ENCODE results near the gene ECT2L. TPM values are rescaled to one million over a fixed set of nuclear protein-coding genes. Genes with fewer than 3 reads are reported as not detected.

ECT2L gene
- total and polyA plus RNA-seq, 2 of the 4 experiments (the other 2 are of a cell fraction) = not detected

DNA sequence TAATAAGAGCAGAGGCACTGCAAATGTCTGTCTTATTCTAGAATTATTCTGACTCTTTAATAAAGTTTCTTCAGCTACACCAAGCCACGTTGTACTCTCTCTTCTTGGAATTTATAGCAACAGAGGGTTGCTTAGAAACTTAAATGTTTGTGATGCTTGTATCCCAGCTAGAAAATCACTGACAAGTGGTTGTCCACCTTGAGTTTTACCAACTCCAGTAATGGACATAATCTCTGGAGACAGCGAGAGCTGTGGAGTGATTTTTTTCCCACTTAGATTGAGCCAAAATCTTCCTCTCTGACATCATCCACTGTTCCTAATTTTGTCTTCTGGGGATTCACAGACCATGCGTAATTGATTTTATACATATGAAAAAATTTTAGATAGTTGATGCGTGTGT, 8.0 kb downstream of the ECT2L start:
- Histone ChIP-seq H2BK5ac (ENCODE audit: low read depth, low read length, poor library complexity, severe bottlenecking) (no peak overlapping the region), H3K27me3 (ENCODE audit: control insufficient read depth, insufficient read depth, low read length) (peaks cover 2% of the 10 kb centered on the region), H3K79me1 (ENCODE audit: low read depth in 1 of 2, low read length in 2 of 2) (no peaks in the 10 kb centered on the region), H3K36me3 (ENCODE audit: control insufficient read depth, insufficient read depth, low read length) (no peaks in the 10 kb centered on the region), H3K9me3 (ENCODE audit: control insufficient read depth, insufficient read depth, low read length) (no peaks in the 10 kb centered on the region), H2BK20ac (ENCODE audit: low read depth, low read length) (no peak overlapping the region), H2BK15ac (ENCODE audit: low read depth, low read length) (no peak overlapping the region), H3K18ac (ENCODE audit: low read depth, low read length) (no peak overlapping the region), H2AK5ac (ENCODE audit: low read depth, low read length) (no peak overlapping the region), H3K9ac (ENCODE audit: low read depth, low read length) (no peak overlapping the region), H2AK9ac (replicated peaks; ENCODE audit: low read depth, low read length, poor library complexity) (no peak overlapping the region), H3K4ac (ENCODE audit: low read depth, low read length) (no peak overlapping the region), H3K9me1 (ENCODE audit: insufficient read depth, low read length) (no peaks in the 10 kb centered on the region), H4K5ac (ENCODE audit: low read depth, low read length) (no peak overlapping the region), H3K4me1 (ENCODE audit: control insufficient read depth, insufficient read depth, low read length) (no peaks in the 10 kb centered on the region), H3K4me2 (ENCODE audit: low read depth, low read length) (no peak overlapping the region), H4K20me1 (ENCODE audit: insufficient read depth, low read length) (no peaks in the 10 kb centered on the region), H3K27ac (ENCODE audit: insufficient read depth, low read length) (no peak overlapping the region), H3K23ac (ENCODE audit: low read depth, low read length) (no peak overlapping the region), H2BK120ac (ENCODE audit: low read depth, low read length) (no peak overlapping the region), H3K4me3 (ENCODE audit: insufficient read depth, low read depth, low read length) (no peak overlapping the region), H4K8ac (ENCODE audit: low read depth in 2 of 2, low read length in 2 of 2) (no peak overlapping the region), H3K56ac (ENCODE audit: extremely low read depth, insufficient read depth, low read length) (no peak overlapping the region), H4K91ac (ENCODE audit: insufficient read depth, low read depth, low read length) (no peak overlapping the region), H2AFZ (replicated peaks; ENCODE audit: low read length, poor library complexity) (no peak overlapping the region), H3K14ac (replicated peaks; ENCODE audit: low read depth, low read length) (no peak overlapping the region)
- DNase-seq = no peak
- no CpG with 5 or more reads among the region's 4 CpGs for WGBS, 2 experiments (ENCODE audit: extremely low coverage in 2 of 2, insufficient read length in 1 of 2)
- intact Hi-C loops (cut with micrococcal nuclease) = no loop called here
- ChIA-PET CTCF (interaction anchor here (0.6 to 1.1 kb wide), 2 partner anchors 10 to 131 kb away, joined by 5 to 8 read pairs; no protein-coding TSS in a partner anchor), POLR2A (ENCODE audit: unreplicated experiment) (no interaction called here)
- dilution Hi-C loops (cut with HindIII; ENCODE audit: low sequenced_read_pairs, unreplicated experiment) = no loop called here
- TF ChIP-seq FOS (IDR thresholded peaks at IDR 0.05; ENCODE audit: low read depth, low read length) (no peak), RCOR1 (IDR thresholded peaks at IDR 0.05; ENCODE audit: insufficient replicate concordance, low read length) (no peak), CEBPB (IDR thresholded peaks at IDR 0.05; ENCODE audit: low read depth, low read length) (no peak), RAD21 (IDR thresholded peaks at IDR 0.05; ENCODE audit: low read length) (no peak), BHLHE40 (IDR thresholded peaks at IDR 0.05; ENCODE audit: low read depth, low read length) (no peak)
- TF ChIP-seq, protein P1, sequence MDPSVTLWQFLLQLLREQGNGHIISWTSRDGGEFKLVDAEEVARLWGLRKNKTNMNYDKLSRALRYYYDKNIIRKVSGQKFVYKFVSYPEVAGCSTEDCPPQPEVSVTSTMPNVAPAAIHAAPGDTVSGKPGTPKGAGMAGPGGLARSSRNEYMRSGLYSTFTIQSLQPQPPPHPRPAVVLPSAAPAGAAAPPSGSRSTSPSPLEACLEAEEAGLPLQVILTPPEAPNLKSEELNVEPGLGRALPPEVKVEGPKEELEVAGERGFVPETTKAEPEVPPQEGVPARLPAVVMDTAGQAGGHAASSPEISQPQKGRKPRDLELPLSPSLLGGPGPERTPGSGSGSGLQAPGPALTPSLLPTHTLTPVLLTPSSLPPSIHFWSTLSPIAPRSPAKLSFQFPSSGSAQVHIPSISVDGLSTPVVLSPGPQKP (IDR thresholded peaks at IDR 0.05; ENCODE audit: borderline replicate concordance, low read depth, low read length) = no peak
- TF ChIP-seq, protein P2, sequence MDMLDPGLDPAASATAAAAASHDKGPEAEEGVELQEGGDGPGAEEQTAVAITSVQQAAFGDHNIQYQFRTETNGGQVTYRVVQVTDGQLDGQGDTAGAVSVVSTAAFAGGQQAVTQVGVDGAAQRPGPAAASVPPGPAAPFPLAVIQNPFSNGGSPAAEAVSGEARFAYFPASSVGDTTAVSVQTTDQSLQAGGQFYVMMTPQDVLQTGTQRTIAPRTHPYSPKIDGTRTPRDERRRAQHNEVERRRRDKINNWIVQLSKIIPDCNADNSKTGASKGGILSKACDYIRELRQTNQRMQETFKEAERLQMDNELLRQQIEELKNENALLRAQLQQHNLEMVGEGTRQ (IDR thresholded peaks at IDR 0.05; ENCODE audit: low read depth, low read length) = no peak
- ATAC-seq (ENCODE audit: low read depth) = no peak
- BruUV-seq (replicated peaks) = no TSS peak
- in situ Hi-C loops (cut with MboI; ENCODE audit: low sequenced_read_pairs) = no loop called here
